Measurements from ENCODE around the gene GRIK4. TPM values are rescaled to one million over a fixed set of nuclear protein-coding genes. Genes with fewer than 3 reads are reported as not detected.

The GRIK4 gene
- total RNA-seq, 1 donor from 2014 or later: not detected

DNA sequence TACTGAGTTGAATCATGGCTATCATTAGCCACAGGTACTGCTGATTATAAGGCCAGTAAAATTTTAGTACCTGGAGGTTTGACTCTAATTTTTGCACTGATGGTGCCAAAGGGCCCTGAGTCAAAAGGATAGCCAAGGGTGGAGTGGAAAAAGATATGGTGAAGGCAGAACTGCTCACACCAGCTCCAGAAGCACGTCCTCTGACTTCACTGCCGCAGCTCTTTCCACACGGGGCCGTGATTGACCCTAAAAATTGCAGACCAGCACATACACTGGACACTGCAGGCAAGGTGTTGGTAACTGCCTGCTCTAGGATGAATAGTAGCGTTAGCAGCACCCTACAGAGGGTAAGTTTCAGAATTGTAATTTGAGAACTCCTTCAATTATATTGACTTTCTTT lies 25.4 kb upstream of the GRIK4 start:
- Mint-ChIP-seq H3K4me1 (ENCODE audit: low read depth) (no peaks in the 10 kb centered on the region), H3K27me3 (no peaks in the 10 kb centered on the region), H3K4me3 (ENCODE audit: low read depth) (no peak overlapping the region), H3K9me3 (ENCODE audit: low read depth) (no peaks in the 10 kb centered on the region), H3K36me3 (ENCODE audit: insufficient read depth) (peaks cover 15% of the 10 kb centered on the region), H3K27ac (no peak overlapping the region)
- no peak for DNase-seq (ENCODE audit: low spot score, unreplicated experiment)
- no peak for TF ChIP-seq CTCF (IDR thresholded peaks at IDR 0.05; ENCODE audit: unreplicated experiment)

- Mint-ChIP-seq H3K9me3 (ENCODE audit: low read depth) (no peaks in the 10 kb centered on the region), H3K27me3 (no peaks in the 10 kb centered on the region), H3K4me3 (ENCODE audit: low read depth) (no peak overlapping the region), H3K4me1 (ENCODE audit: low read depth) (peaks cover 9% of the 10 kb centered on the region), H3K27ac (no peak overlapping the region), H3K36me3 (ENCODE audit: insufficient read depth) (peaks cover 2% of the 10 kb centered on the region)
- no peak for TF ChIP-seq CTCF (IDR thresholded peaks at IDR 0.05; ENCODE audit: unreplicated experiment)
- no peak for DNase-seq (ENCODE audit: low spot score, unreplicated experiment)
Measured at GRCh38 chr11:120489799-120490198, 21.7 kb upstream of the GRIK4 start.

DNA sequence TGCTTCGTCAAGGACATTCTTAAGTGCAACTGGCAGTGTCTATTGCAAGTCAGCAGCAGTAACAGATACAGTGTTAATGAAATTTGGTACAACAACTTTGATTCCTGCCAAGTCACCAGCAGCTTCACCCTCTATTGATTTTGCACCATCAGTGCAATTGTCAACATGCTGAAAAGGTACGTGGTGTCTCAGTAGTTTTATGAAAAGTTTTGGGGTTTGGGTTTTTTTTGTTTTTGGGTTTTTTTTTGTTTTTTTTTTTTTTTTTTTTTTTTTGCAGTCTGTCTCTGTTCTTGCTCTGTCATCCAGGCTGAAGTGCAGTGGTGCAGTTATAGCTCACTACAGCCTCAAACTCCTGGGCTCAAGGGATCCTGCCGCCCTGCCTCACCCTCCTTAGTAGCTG lies 19.1 kb upstream of the GRIK4 start:
- DNase-seq (ENCODE audit: low spot score, unreplicated experiment): no peak
- TF ChIP-seq CTCF (IDR thresholded peaks at IDR 0.05; ENCODE audit: unreplicated experiment): no peak
- no peaks in the 10 kb centered on the region for H3K27me3 Mint-ChIP-seq
- H3K9me3 Mint-ChIP-seq (ENCODE audit: low read depth): no peaks in the 10 kb centered on the region
- H3K4me3 Mint-ChIP-seq (ENCODE audit: low read depth): no peak overlapping the region
- peaks cover 24% of the 10 kb centered on the region for H3K4me1 Mint-ChIP-seq (ENCODE audit: low read depth)
- H3K36me3 Mint-ChIP-seq (ENCODE audit: insufficient read depth): no peaks in the 10 kb centered on the region
- H3K27ac Mint-ChIP-seq: no peak overlapping the region

DNA sequence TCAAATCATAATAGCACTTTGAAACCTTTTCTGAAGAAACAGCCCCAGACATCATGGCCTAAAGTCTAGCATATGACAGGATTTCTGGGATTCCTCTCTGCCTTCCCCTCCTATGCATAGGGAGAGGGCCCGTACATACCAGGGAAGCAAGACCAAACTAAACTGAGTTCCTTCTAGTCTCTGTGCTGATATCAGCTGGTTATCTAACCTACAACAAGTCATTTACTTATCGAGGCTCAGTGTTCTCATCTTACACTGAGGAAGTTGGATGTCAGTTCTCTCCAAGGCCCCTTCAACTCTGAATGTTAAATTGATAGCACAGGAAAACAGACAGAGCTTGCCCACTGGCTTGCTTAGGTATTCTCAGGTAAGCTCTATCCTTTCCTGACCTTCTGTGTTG lies 17.0 kb upstream of the GRIK4 start:
- no peak for TF ChIP-seq CTCF (IDR thresholded peaks at IDR 0.05; ENCODE audit: unreplicated experiment)
- Mint-ChIP-seq H3K36me3 (ENCODE audit: insufficient read depth) (no peaks in the 10 kb centered on the region), H3K9me3 (ENCODE audit: low read depth) (no peaks in the 10 kb centered on the region), H3K4me1 (ENCODE audit: low read depth) (peaks cover 28% of the 10 kb centered on the region), H3K4me3 (ENCODE audit: low read depth) (no peak overlapping the region), H3K27me3 (no peaks in the 10 kb centered on the region), H3K27ac (no peak overlapping the region)
- no peak for DNase-seq (ENCODE audit: low spot score, unreplicated experiment)

GRCh38 chr11:120499088-120499487 lies 12.5 kb upstream of the GRIK4 start:
- H3K27me3 Mint-ChIP-seq: peaks cover 6% of the 10 kb centered on the region
- TF ChIP-seq CTCF (IDR thresholded peaks at IDR 0.05; ENCODE audit: unreplicated experiment): no peak
- peaks cover 34% of the 10 kb centered on the region for H3K4me1 Mint-ChIP-seq (ENCODE audit: low read depth)
- no peak overlapping the region for H3K27ac Mint-ChIP-seq
- H3K9me3 Mint-ChIP-seq (ENCODE audit: low read depth): no peaks in the 10 kb centered on the region
- H3K36me3 Mint-ChIP-seq (ENCODE audit: insufficient read depth): no peaks in the 10 kb centered on the region
- H3K4me3 Mint-ChIP-seq (ENCODE audit: low read depth): no peak overlapping the region
- no peak for DNase-seq (ENCODE audit: low spot score, unreplicated experiment)
